ENCODE results near the gene GCG. TPM values are rescaled to one million over a fixed set of nuclear protein-coding genes. Genes with fewer than 3 reads are reported as not detected.

GCG gene
- total RNA-seq, result not detected

- DNase-seq, result no peak
Observed at GRCh38 chr2:162152147-162152546, at the start of gene GCG. Gene GCG (minus strand): TSS chr2:162152247. CDS start chr2:162149178, 3,069 bp downstream.

GRCh38 chr2:162200636-162201035, 48.6 kb upstream of the GCG start:
- DNase-seq, result no peak

GRCh38 chr2:162199913-162200312, 47.9 kb upstream of the GCG start:
- no peak for DNase-seq

DNA sequence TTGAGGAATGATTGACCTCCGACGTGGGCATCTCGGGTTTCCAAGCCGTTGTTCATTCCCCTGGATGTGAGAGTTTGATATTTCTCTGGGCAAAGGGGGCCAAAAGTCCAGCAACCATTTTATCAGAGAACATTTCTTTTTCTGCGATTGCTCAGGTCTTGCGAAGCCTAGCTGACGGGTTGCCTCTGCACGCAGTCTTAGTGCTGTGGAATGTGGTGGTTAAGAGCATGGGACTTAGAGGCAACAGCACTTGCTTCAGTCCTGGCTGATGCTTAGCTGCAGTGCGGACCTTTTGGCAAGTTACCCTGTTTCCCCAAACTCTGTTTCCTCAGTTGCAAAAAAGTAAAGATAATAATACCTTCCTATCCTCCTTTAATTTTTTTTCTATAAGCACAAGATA, 46.2 kb upstream of the GCG start:
- no peak for DNase-seq

DNA sequence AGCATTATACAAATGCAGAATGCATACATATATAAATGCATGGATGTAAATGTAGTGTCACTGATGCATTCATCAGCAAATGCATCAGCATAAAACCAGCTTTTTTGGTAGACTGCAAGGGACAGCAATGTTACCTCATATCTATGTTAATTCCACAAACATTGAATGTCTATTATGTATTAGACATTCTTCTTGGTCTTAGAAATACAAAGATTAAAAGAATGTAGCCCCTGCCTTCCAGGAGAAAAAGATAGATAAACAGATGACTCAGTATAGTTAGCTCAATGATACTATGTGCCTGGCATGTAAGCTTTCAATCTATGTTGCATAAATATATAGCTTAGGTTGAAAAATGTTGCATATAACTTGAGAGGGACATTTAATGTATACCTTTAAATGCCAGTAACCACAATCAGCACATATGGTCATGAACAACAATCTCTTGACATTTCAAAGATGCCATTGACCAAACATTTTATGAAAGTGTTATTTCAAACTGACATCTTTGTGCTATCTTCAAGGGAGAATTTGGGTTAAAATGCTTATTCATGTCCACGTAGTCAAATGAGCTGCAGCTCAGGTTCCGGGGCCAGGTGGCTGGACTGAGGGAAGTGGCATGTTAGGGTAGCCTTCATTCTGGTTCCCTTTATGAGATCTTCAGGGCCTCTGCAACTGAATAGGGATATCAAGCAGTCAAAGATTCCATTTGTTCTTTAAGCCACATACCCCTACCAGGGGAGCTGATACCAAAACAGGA, 45.2 kb upstream of the GCG start:
- no peak for DNase-seq

DNA sequence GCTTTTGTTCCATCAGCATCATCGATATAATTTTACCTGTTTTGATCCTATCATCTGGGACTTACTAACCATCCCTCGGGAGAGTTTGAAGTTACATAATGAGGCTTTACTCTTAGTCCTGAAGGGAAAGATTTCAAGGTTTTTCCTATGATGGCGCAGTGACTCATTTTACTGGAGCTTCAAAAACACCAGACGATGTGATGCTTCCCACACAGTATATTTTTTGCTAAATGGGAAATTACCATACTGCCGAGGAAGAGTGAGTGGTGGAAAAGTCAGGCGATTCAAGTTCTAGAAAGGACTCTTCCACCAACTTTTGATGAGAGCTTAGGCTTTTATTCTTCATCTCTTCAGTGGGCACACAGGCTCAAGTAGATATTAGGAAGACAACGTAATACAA, 44.6 kb upstream of the GCG start:
- DNase-seq, result no peak

DNA sequence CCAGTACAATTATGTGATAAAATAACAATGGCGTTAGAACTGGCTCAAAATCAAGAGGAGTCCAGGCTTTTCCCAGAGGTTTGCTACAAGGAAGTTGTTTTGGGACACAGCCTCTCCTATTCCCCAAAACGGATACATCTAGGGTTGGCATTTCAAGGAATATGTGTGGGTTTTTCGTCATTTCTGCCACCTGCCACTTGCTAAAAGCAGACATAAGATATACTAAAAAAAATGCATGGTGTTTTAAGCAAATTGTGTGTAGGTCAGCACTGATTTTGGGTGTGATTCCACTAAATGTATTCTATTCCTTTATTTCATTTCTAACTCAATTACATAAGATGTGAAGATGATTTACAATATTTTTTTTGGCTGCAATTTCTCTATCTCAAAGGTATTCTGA, 36.4 kb upstream of the GCG start:
- DNase-seq, result no peak

- no peak for DNase-seq
Observed at GRCh38 chr2:162185541-162186232, 33.6 kb upstream of the GCG start.

DNA sequence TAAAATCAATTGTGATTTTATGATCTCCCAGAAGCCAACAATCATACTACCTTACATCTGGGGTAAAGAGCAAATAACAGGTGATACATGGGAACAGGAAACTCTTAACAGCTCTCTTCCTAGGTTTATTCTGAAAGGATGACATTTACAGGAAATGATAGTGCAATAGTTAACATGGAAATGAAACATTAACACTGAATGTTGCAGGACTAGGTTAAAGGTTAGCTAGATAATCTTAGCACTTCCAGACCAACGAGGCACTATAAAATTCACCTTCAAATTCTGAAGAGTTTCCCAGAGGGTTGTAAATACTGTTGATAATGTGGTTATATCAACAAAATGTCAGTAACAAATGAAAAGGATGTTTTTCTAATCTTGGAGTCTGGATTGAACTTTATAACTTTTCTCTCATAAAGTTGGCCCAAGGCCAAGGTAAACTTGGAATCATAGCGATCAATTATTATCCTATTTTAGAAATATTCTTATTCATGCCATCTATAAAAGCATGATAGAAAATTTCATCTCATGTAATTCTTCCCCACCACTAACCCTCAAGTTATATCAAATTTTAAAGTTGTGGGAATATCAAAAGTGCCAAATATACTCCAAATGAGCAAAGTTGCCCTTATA, 32.9 kb upstream of the GCG start:
- DNase-seq, result no peak

GRCh38 chr2:162184359-162184758, 32.3 kb upstream of the GCG start:
- no peak for DNase-seq

GRCh38 chr2:162182395-162182794, 30.3 kb upstream of the GCG start:
- DNase-seq, result no peak

DNA sequence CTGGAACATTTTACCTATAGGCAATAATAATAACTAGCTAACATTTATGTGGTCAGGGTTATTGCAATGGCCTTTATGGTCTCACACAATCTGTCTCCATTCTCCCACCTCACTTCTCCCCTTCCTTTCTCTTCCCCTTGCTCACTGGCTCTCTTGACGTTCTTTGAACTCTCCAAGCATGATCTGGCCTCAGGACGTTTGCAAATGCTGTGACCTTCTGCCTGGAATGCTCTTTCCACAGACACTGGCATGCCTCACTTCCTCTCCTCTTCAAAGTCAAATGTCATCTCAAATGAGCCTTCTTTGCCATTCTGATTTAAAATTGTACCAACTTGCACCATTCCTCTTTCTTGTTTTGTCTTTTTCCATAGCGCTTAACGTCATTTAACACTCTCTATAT, 25.3 kb upstream of the GCG start:
- DNase-seq, result no peak

GRCh38 chr2:162175714-162176113, 23.7 kb upstream of the GCG start:
- no peak for DNase-seq

DNA sequence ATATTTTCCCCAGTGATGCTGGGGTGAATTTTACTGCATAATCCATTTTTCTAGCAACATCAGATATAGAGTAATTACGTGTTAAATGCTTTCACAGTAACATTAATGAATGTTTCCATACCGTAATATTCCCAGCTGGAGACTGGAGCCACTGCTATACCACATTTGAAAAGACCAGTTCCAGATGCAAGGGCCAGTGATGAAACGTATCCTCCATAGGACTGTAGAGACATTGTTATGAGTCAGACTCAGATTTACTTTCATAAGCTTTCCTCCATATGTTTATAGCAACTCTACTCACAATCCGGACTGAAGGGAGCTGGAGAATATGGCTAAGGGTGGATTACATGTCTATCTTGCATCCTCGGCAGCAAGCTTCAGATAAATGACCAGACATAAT, 22.7 kb upstream of the GCG start:
- no peak for DNase-seq

DNA sequence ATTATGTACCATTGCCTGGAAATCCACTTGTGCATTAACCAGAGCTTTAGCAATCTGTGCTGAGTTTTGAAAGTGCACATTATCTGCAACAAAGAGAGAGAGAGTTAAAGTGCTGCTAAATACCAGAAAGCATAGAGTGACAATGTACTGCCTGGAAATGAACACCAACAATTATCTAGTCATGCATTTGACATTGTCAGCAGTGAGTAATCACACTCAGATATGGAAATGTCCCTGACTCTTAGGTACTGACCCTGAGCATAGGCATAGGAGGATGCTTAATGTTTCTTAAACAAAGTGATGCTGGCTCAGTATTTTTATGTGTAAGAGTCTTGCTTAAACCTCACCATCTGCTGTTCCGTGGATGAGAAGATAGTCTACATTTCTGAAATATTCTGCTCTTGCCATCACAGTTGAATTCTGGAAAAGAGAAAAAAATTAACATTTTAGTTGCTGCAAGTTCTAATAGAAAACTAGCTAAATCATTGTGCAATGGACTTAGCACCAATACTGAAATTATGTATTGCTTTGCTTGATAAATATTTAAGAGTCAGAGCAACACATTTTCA, 20.8 kb upstream of the GCG start:
- DNase-seq, result no peak

DNA sequence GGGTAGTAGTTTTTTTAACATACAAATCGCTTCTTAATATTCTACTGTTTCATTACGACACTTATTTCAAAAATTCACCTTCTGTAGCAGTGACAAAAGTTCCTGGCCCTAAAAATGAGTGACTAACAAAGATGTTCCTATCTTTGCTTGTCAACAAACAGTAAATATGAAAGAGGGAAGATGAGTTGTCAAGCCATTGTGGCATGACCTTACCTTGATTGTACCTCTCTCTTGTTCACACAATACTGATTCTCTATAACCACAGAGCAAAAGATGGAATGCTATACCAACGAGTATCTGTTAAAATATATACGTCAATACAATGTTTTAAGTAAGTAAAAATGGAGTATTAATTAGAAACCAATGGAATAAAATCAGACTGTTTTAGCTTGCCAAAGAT, 14.7 kb upstream of the GCG start:
- DNase-seq, result no peak

- DNase-seq, result no peak
Observed at GRCh38 chr2:162166174-162166573, 14.1 kb upstream of the GCG start.

GRCh38 chr2:162164802-162165201, 12.8 kb upstream of the GCG start:
- DNase-seq, result no peak

- no peak for DNase-seq
Observed at GRCh38 chr2:162159446-162159845, 7.4 kb upstream of the GCG start.

DNA sequence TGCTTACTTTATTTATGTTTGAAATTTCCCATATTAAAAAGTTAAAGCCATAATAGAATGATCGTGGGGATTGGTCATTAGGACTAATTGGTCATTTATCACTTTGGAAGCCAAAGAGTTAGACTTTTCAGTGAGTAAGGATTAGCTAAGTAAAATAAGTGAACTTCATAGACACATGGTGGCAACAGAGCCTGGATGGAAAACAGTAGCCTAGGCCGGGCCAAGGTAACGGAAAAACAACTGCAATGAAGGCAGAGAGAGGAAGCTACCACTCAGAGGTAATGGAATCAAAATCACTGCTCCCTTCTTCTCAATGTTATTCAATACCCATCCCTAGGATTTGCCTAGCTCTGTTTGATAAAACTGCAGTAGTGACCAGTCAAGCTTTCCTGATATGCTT, 4.1 kb upstream of the GCG start:
- no peak for DNase-seq

DNA sequence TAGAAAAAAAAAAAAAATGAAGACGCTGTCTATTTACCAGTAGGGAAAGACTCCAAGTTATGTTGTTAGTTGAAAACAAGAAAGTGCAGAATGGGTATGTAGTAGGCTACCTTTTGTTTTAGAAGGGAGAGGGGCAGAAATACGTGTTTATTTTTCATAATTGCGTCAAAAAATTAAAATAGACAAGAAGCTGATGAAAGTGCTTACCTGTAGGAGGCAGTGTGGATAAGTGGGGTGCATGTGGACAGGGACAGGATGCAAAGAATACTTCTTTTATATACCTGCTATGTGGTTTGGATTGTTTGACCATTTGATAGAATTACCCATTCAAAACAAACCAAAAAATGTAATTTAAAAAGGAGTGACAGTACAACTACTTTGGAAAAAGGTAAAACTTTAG, 3.0 kb upstream of the GCG start:
- DNase-seq, result no peak

GRCh38 chr2:162153608-162154224, 1.7 kb upstream of the GCG start:
- DNase-seq, result peak; percentile 46

DNA sequence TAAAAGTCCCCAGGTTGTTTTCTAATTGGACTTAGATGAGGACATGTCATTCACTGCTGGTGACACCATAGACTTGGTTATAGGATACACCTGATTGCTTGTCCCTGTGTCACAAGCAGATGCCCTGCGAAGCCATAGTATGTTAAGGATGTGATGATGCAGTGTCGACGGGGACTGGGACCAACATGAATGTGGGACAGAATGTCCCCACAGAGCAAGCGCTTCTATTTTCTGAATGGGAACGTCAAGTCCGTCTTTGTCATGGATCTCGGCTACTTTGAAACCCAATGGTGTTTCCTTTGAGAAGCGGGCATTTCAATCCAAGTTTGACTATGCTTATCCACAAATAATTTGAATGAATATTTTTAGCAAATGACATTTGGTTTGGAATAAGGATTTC, 2.1 kb downstream of the GCG start:
- no peak for DNase-seq
